Kidney (tissue), 14 donors: ENCODE results near the gene BMS1. TPM values are rescaled to one million over a fixed set of nuclear protein-coding genes. Genes with fewer than 3 reads are reported as not detected.
"Not testable (repeated sequence)": the region's sequence is repeated elsewhere in the genome, so short reads cannot be mapped to it uniquely, and the experiment has no call there.

Experiments
- DNase-seq, 5 donors: peaks; one replicate each; pipeline ENCODE4 v3.0.0-alpha.2; 2013 to 2020
- FAIRE-seq: peaks from 2 replicates; lab custom pipeline; 2012; peaks lifted over from hg19 to GRCh38; lab: Jason Lieb, UNC
- H3K27ac ChIP-seq, 2 donors: one replicate each; pipeline ENCODE4 v1.7.0; 2013; ENCODE audit warnings: low read depth in 2 of 2, low read length in 2 of 2, inconsistent platforms in 1 of 2
- H3K27me3 ChIP-seq: one replicate; pipeline ENCODE4 v1.7.1; 2013; ENCODE audit warnings: low read length, inconsistent platforms; ENCODE audit not compliant: control insufficient read depth, insufficient read depth
- H3K36me3 ChIP-seq, 3 donors: one replicate each; pipeline versions ENCODE4 v1.7.0 to v1.7.1; 2013; ENCODE audit warnings: low read length in 3 of 3, control low read depth in 1 of 3, inconsistent platforms in 1 of 3; ENCODE audit not compliant: insufficient read depth in 3 of 3, control insufficient read depth in 2 of 3
- H3K4me1 ChIP-seq, 3 donors: one replicate each; pipeline versions ENCODE4 v1.7.0 to v1.7.1; 2013; ENCODE audit warnings: low read length in 3 of 3, inconsistent platforms in 1 of 3, low read depth in 1 of 3; ENCODE audit not compliant: control insufficient read depth in 2 of 3, insufficient read depth in 2 of 3
- H3K4me3 ChIP-seq, 3 donors: one replicate each; pipeline versions ENCODE4 v1.7.0 to v1.8.1; 2013; ENCODE audit warnings: low read length in 3 of 3, control low read depth in 1 of 3, inconsistent platforms in 1 of 3
- H3K9ac ChIP-seq, 3 donors: one replicate each; pipeline versions ENCODE4 v1.7.0 to v1.7.1; 2013; ENCODE audit warnings: low read length in 3 of 3, control low read depth in 1 of 3, inconsistent platforms in 1 of 3
- H3K9me3 ChIP-seq, 3 donors: one replicate each; pipeline versions ENCODE4 v1.7.0 to v1.7.1; 2013; ENCODE audit warnings: low read length in 3 of 3, control low read depth in 1 of 3, inconsistent platforms in 1 of 3; ENCODE audit not compliant: control insufficient read depth in 2 of 3, insufficient read depth in 1 of 3
- CTCF ChIP-seq: IDR thresholded peaks from 3 replicates; pipeline ENCODE4 v1.5.1; 2012; ENCODE audit warnings: mild to moderate bottlenecking, moderate library complexity, borderline replicate concordance; ENCODE audit not compliant: insufficient read depth; ENCODE audit errors: extremely low read depth
- intact Hi-C: fragments of 100-400 bp; cut with DNase I; formaldehyde crosslinking; loops from one replicate; pipeline ENCODE4 v1.11.1; 2022
- polyA plus RNA-seq: library from polyadenylated mRNA; stranded (reverse); fragments of 350-450 nt; fragmentation: Illumina TruSeq; extraction: RNeasy Lipid Tissue Mini Kit (QIAGEN cat#74804); gene quantifications from one replicate; pipeline ENCODE4 v1.2.3, GENCODE V29; 2014; ENCODE audit warnings: low read depth, low replicate concordance; ENCODE audit not compliant: insufficient read depth
- total RNA-seq: library from RNA; stranded (reverse); fragmentation: NEBNext Ultra II Directional; extraction: Animal tissue kit (Norgen Biotek cat#: 25700); gene quantifications from one replicate; pipeline ENCODE4 v1.2.1, GENCODE V29; 2021
- donor health status: control.
- donor health status: control.
- donor health status: control.
- donor health status: control.
- donor health status: control.
- donor health status: DM: yes; HTN: yes; CAD: no.
- donor health status: Normal renal cell carcinoma (clear cell type).

BMS1 gene
- total and polyA plus RNA-seq, 2 donors from 2014 or later, result 6.0 to 14.1 TPM

GRCh38 chr10:42867571-42867970, 85.0 kb downstream of the BMS1 start:
- peaks cover 0 to 9% (median 0%) of the 10 kb centered on the region in 3 donors for H3K4me1 ChIP-seq
- FAIRE-seq (no peak), DNase-seq (no peak)
- intact Hi-C loops, result loop anchor here (5.0 kb wide), 1 partner anchor 240 kb away; no protein-coding TSS in a partner anchor
- no peaks in the 10 kb centered on the region for H3K36me3 ChIP-seq
- no peak overlapping the region for H3K27ac ChIP-seq
- no peak for TF ChIP-seq CTCF
- no peak overlapping the region for H3K4me3 ChIP-seq
- peaks cover 13% of the 10 kb centered on the region for H3K27me3 ChIP-seq
- H3K9me3 ChIP-seq, result no peaks in the 10 kb centered on the region
- H3K9ac ChIP-seq, result no peak overlapping the region

GRCh38 chr10:42868530-42868929, 85.9 kb downstream of the BMS1 start:
- no peaks in the 10 kb centered on the region for H3K9me3 ChIP-seq
- DNase-seq (peak in 1 of 5 donors; percentile 48), FAIRE-seq (no peak)
- no peak overlapping the region for H3K4me3 ChIP-seq
- TF ChIP-seq CTCF, result no peak
- intact Hi-C loops, result loop anchor here (5.0 kb wide), 1 partner anchor 239 kb away; no protein-coding TSS in a partner anchor
- peaks cover 0 to 9% (median 0%) of the 10 kb centered on the region in 3 donors for H3K4me1 ChIP-seq
- no peak overlapping the region for H3K9ac ChIP-seq
- peaks cover 13% of the 10 kb centered on the region for H3K27me3 ChIP-seq
- H3K27ac ChIP-seq, result no peak overlapping the region
- H3K36me3 ChIP-seq, result no peaks in the 10 kb centered on the region

- Histone ChIP-seq H3K27ac (no peak overlapping the region), H3K9me3 (no peaks in the 10 kb centered on the region), H3K9ac (no peak overlapping the region), H3K27me3 (peaks cover 8% of the 10 kb centered on the region), H3K4me3 (no peak overlapping the region), H3K4me1 (peaks cover 0 to 9% (median 0%) of the 10 kb centered on the region in 3 donors), H3K36me3 (no peaks in the 10 kb centered on the region)
- intact Hi-C loops, result loop anchor here (5.0 to 10.0 kb wide), 2 partner anchors 215 to 237 kb away; no protein-coding TSS in a partner anchor
- no peak for TF ChIP-seq CTCF
- peak in 1 of 5 donors; percentile 70 for DNase-seq
- FAIRE-seq, result no peak
Measured at GRCh38 chr10:42869977-42870350, 87.4 kb downstream of the BMS1 start.

- H3K9me3 ChIP-seq, H3K27me3 ChIP-seq, H3K9ac ChIP-seq, H3K36me3 ChIP-seq, H3K27ac ChIP-seq, FAIRE-seq, H3K4me3 ChIP-seq: not testable (repeated sequence)
- intact Hi-C loops, result loop anchor here (10.0 kb wide), 1 partner anchor 214 kb away; no protein-coding TSS in a partner anchor
- DNase-seq, result peak in 3 of 5 donors; percentile 13 to 85 (median 30)
- H3K4me1 ChIP-seq, result peaks cover 0 to 13% (median 0%) of the 10 kb centered on the region in 3 donors
Measured at GRCh38 chr10:42871138-42871641, 88.6 kb downstream of the BMS1 start.
